Panc1 (cell line): ENCODE measurements around the gene LGALS3.

Experiments
- CTCF ChIP-seq: fragments of 450-650 bp; IDR thresholded peaks from 2 replicates; pipeline ENCODE4 v1.5.1; 2017; ENCODE audit warnings: mild to moderate bottlenecking
- POLR2AphosphoS5 ChIP-seq: IDR thresholded peaks from 2 replicates; pipeline ENCODE4 v1.6.1; 2012; ENCODE audit warnings: mild to moderate bottlenecking, low read depth, low read length, moderate library complexity
- REST ChIP-seq, 2 experiments: IDR thresholded peaks; 2 replicates each; pipeline ENCODE4 v1.6.1; 2011 to 2012; ENCODE audit warnings: low read depth in 2 of 2, control low read depth in 1 of 2, low read length in 1 of 2, mild to moderate bottlenecking in 1 of 2, moderate library complexity in 1 of 2; ENCODE audit not compliant: insufficient read depth in 1 of 2
- SIN3A ChIP-seq: IDR thresholded peaks from 2 replicates; pipeline ENCODE4 v1.6.1; 2012; ENCODE audit warnings: low read depth, mild to moderate bottlenecking, low read length, moderate library complexity, borderline replicate concordance; ENCODE audit not compliant: insufficient read depth
- TCF7L2 ChIP-seq: IDR thresholded peaks from 2 replicates; pipeline ENCODE4 v1.6.1; 2011; ENCODE audit warnings: mild to moderate bottlenecking, low read depth, low read length, inconsistent platforms

- TF ChIP-seq CTCF (no peak), POLR2AphosphoS5 (no peak), REST (IDR thresholded peaks at IDR 0.05; ENCODE audit: insufficient read depth in 1 of 2, low read depth in 2 of 2, low read length in 1 of 2) (no peak), SIN3A (no peak), TCF7L2 (no peak)
These were observed 2.1 kb upstream of the LGALS3 start for GRCh38 chr14:55126932-55127459.
